Large intestine (tissue), 3 donors: ENCODE results near the gene CHFR. TPM values are rescaled to one million over a fixed set of nuclear protein-coding genes. Genes with fewer than 3 reads are reported as not detected.
"Not testable (repeated sequence)": the region's sequence is repeated elsewhere in the genome, so short reads cannot be mapped to it uniquely, and the experiment has no call there.

ENCODE experiments used
- DNase-seq, 2 donors: peaks; one replicate each; pipeline versions ENCODE4 v3.0.0 to v3.0.0-alpha.2; 2013
- H3K27ac ChIP-seq: one replicate; pipeline ENCODE4 v1.5.1; 2013; ENCODE audit warnings: low read length
- H3K27me3 ChIP-seq: 2 replicates; pipeline ENCODE4 v1.6.1; 2013; ENCODE audit warnings: low read length; ENCODE audit not compliant: control insufficient read depth, insufficient read depth
- H3K36me3 ChIP-seq: 2 replicates; pipeline ENCODE4 v1.6.1; 2013; ENCODE audit warnings: low read length; ENCODE audit not compliant: control insufficient read depth, insufficient read depth
- H3K4me1 ChIP-seq: one replicate; pipeline ENCODE4 v1.6.1; 2013; ENCODE audit warnings: low read length; ENCODE audit not compliant: control insufficient read depth, insufficient read depth
- H3K4me3 ChIP-seq: one replicate; pipeline ENCODE4 v1.5.1; 2013; ENCODE audit warnings: low read length
- H3K9me3 ChIP-seq: one replicate; pipeline ENCODE4 v1.6.1; 2013; ENCODE audit warnings: mild to moderate bottlenecking, low read depth, low read length, moderate library complexity; ENCODE audit not compliant: control insufficient read depth
- WGBS: methylation state at CpG from one replicate; pipeline ENCODE4 v1.1.5; 2013; ENCODE audit warnings: low lambda C conversion rate; ENCODE audit not compliant: insufficient coverage; 5-methylcytosine and 5-hydroxymethylcytosine counted together
- polyA plus RNA-seq: library from polyadenylated mRNA; unstranded; fragments of 120-200 nt; gene quantifications from one replicate; pipeline ENCODE4 v1.2.1, GENCODE V29; 2013

Gene CHFR
- polyA plus RNA-seq, 1 donor = 31.9 TPM

DNA sequence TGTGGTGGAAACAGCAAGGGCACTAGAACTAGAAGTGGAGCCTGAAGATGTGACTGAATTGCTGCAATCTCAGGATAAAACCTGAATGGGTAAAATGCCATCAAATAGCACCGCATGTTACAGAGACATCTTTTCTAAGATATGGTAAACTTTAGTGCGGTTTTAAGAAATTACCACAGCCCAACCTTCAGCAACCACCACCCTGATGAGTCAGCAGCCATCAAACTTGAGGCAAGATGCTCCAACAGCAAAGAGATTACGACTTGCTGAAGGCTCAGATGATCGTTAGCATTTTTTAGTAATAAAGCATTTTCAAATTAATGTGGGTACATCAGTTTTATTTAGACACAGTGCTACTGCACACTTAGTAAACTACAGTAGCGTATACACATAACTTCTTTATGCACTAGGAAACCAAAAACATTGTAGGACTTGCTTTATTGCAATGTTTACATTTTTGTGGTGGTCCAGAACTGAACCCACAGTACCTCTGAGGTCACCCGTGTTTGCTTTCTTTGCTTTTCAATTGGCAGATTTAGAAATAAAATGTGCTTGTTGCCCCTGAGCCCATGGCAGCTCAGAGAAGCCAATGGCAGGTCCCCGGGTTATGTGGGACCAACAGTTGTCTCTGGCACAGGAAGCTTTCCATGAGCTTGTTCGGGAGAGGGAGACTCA, 74.6 kb downstream of the CHFR start:
- no peak overlapping the region for H3K4me3 ChIP-seq
- no peak overlapping the region for H3K27ac ChIP-seq
- DNase-seq = no peak
- no peaks in the 10 kb centered on the region for H3K4me1 ChIP-seq
- no CpG with 5 or more reads among the region's 8 CpGs for WGBS
- H3K9me3 ChIP-seq = no peaks in the 10 kb centered on the region
- no peaks in the 10 kb centered on the region for H3K27me3 ChIP-seq
- H3K36me3 ChIP-seq = peaks cover 68% of the 10 kb centered on the region

- not testable (repeated sequence) for H3K9me3 ChIP-seq, H3K27me3 ChIP-seq, DNase-seq, H3K4me3 ChIP-seq, H3K27ac ChIP-seq, H3K4me1 ChIP-seq
- no CpG with 5 or more reads among the region's 13 CpGs for WGBS
- H3K36me3 ChIP-seq = peaks cover 70% of the 10 kb centered on the region
Observed at GRCh38 chr12:132809391-132809790, 78.0 kb downstream of the CHFR start.

DNA sequence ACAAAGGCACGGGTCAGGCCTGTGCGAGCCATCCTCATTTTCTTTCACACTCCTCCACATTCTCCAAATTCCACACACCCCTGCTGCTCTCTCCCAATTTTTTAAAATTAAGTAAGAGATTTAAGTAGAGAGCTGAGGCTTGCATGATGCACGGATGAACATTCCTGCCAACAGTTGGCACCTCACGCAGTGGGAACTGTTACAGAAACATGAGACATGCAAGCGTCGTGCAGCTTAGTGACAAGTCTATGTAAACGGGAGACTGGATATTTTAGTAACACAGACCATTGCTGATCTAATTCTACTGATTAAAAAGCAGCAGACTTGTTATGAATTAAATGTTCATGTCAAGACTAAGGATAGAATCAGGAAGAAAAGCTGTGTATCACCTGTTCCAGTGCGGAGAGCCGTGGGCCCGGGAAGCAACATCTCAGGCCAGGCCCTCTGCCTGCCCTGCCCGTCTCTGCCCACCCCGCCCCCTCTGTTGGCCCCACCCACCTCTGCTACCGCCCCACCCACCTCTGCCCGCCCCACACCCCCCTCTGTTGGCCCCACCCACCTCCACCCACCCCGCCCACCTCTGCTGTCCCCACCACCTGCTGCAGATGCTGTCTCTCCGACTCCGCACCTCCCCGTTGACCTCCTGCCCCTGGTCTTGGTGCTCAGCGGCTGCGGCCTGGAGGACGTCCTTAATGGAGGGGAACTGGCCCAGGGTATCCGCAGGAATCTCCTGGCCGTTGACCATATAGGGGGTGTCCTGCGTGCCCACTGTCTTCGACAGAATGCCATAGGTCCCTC, 79.9 kb downstream of the CHFR start:
- H3K27me3 ChIP-seq = no peaks in the 10 kb centered on the region
- no peak for DNase-seq
- H3K27ac ChIP-seq = no peak overlapping the region
- H3K36me3 ChIP-seq = peaks cover 72% of the 10 kb centered on the region
- no peaks in the 10 kb centered on the region for H3K4me1 ChIP-seq
- H3K9me3 ChIP-seq = peaks cover 4% of the 10 kb centered on the region
- no peak overlapping the region for H3K4me3 ChIP-seq
- WGBS = no CpG with 5 or more reads among the region's 25 CpGs

DNA sequence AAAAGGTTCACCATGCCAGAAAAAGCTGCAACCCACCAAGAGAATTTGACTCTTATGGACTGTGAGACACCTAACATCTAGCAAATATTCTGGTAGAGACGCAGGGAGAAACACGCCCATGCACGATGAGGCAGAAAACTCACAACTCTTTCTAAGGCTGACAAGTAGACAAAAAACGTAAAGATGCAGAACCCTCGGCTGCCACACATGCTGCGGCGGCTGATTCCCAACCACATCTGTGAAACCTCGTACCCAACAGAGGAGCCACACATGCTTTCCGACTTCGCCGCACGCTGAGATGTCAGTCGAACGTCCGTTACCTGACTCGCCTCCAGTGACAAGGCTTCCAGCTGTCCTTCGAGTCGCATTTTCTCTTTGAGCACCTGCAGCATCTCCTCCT, 80.5 kb downstream of the CHFR start:
- Histone ChIP-seq H3K4me1 (no peaks in the 10 kb centered on the region), H3K27ac (no peak overlapping the region), H3K36me3 (peaks cover 74% of the 10 kb centered on the region), H3K9me3 (peaks cover 4% of the 10 kb centered on the region), H3K27me3 (no peaks in the 10 kb centered on the region), H3K4me3 (no peak overlapping the region)
- DNase-seq = no peak
- 100% methylated on average over 9 of the region's 18 CpGs for WGBS

- Histone ChIP-seq H3K4me3 (no peak overlapping the region), H3K4me1 (no peaks in the 10 kb centered on the region), H3K36me3 (peaks cover 80% of the 10 kb centered on the region), H3K9me3 (peaks cover 4% of the 10 kb centered on the region), H3K27me3 (no peaks in the 10 kb centered on the region), H3K27ac (no peak overlapping the region)
- no CpG with 5 or more reads among the region's 16 CpGs for WGBS
- peak in 1 of 2 donors; percentile 44 for DNase-seq
Observed at GRCh38 chr12:132804426-132804861, 83.0 kb downstream of the CHFR start.

DNA sequence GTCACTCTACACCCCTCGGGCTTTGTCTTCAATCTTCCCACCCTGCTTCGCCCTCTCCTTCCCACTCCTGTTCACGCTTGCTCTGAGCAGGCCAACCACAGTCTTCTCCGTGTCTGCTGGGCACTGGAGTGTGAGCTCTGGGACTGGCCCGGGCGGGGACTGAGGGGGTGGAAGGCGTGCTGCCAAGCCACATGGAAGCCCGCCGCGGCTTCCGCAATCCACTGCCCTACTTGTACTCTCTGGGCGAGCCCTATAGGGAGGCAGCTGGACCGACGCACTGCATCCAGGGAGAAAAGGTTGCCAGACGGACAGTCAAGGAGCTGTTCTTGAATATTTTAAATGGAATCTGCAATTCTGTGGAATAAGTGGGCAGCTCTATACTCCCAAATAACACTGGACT, 83.5 kb downstream of the CHFR start:
- H3K9me3 ChIP-seq = peaks cover 4% of the 10 kb centered on the region
- no CpG with 5 or more reads among the region's 15 CpGs for WGBS
- no peak overlapping the region for H3K4me3 ChIP-seq
- no peaks in the 10 kb centered on the region for H3K4me1 ChIP-seq
- H3K27me3 ChIP-seq = no peaks in the 10 kb centered on the region
- no peak overlapping the region for H3K27ac ChIP-seq
- peaks cover 85% of the 10 kb centered on the region for H3K36me3 ChIP-seq
- DNase-seq = no peak

DNA sequence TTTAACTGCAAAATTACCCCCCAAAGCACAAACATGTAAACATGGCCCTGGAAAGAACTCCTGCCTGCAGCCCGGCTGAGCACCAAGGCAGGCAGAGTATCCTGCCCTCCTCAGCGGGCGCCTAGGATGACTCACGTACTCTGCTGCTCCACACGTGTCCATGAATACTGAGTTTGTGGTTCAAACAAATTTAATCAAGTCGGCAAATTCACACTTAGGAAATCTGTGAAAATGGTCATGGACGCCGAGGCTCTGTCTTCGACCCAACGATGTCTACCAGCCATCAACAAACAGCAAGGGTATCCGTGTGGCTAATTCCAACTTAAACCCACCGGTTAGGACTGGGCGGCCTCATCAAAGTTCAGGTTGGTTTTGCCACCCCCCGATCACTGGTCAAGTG, 84.3 kb downstream of the CHFR start:
- H3K36me3 ChIP-seq = peaks cover 86% of the 10 kb centered on the region

DNA sequence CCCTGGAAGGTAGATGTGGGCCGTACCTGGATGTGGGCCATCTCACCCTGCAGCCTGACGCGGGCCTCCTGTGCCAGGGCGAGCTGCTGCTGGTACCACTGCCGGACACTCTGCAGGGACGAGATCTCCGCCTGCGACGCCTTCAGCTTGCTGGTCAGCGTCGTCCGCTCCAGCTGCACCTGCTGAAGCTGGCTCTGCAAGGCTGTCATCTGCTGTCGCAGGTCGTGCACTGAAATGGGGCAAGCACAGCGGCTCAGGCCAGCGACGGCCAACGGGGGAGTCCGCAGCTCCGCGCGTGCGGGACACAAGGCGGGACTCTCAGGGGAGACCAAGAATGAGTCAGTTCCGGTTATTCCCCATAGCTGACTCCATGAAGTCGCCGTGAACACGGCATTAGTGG, 85.7 kb downstream of the CHFR start:
- WGBS = no CpG with 5 or more reads among the region's 28 CpGs
- peaks cover 86% of the 10 kb centered on the region for H3K36me3 ChIP-seq
- no peaks in the 10 kb centered on the region for H3K4me1 ChIP-seq
- DNase-seq = no peak
- no peaks in the 10 kb centered on the region for H3K27me3 ChIP-seq
- no peak overlapping the region for H3K4me3 ChIP-seq
- H3K27ac ChIP-seq = no peak overlapping the region
- H3K9me3 ChIP-seq = peaks cover 4% of the 10 kb centered on the region

More for the DNA sequence above, 84.3 kb downstream of the CHFR start:
- H3K27ac ChIP-seq = no peak overlapping the region
- no peaks in the 10 kb centered on the region for H3K4me1 ChIP-seq
- peaks cover 4% of the 10 kb centered on the region for H3K9me3 ChIP-seq
- H3K27me3 ChIP-seq = no peaks in the 10 kb centered on the region
- DNase-seq = no peak
- 94% methylated on average over 3 of the region's 14 CpGs for WGBS
- no peak overlapping the region for H3K4me3 ChIP-seq

DNA sequence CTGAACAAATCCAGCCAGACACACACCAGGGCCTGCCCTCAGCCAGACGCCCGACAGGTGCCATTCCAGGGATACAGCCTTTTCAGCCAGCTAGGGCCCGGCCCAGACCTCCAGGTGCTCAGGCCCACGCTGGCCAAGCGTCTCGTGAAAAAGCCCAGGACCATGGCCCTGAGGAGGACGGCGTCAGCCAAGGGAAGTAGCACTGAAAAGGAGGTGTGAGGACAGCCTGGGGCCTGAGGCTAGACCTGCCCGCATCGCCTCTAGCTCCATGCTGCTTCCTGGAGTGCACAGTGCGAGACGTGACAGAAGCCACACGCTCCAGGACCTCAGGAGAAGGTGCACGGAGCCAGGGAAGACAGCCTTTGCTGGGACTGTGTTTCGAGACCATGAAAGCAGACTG, 88.6 kb downstream of the CHFR start:
- no CpG with 5 or more reads among the region's 15 CpGs for WGBS
- DNase-seq = no peak

DNA sequence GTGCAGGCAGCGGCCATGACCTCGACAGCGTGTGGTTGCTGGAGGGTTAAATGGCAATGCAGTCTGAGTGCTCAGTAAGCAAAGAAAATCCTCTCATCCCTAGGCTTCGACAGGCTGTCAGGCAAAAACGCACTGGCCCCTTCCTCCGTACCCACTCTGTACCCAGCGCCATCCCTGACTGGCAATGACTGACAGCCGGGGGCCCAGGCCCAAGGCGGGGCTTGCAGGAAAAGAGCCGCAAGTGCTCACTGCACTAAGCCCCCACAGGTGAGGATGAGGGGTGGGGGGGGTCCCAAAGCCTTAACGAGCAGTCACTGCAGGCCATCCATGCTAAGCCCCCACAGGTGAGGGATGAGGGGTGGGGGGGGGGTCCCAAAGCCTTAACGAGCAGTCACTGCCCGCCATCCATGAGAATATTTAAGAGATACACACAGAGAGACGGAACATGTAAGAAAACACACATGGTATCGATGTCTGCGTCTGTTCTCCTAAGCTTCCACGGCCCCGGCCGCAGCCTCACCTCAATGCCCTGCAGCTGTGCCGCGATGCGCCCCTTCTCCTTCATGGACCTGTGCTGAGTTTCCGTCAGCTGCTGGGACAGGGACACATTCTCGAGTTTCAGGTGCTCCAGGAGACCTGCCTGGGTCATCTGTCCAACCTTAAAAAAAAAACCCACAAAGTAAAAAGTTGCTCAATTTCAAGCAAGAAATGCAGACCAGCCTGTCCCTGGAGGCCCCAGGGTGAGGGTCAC, 89.4 kb downstream of the CHFR start:
- no CpG with 5 or more reads among the region's 24 CpGs for WGBS
- DNase-seq = no peak
- peaks cover 79% of the 10 kb centered on the region for H3K36me3 ChIP-seq

More for the DNA sequence above, 88.6 kb downstream of the CHFR start:
- no peaks in the 10 kb centered on the region for H3K27me3 ChIP-seq
- no peak overlapping the region for H3K27ac ChIP-seq
- H3K4me3 ChIP-seq = no peak overlapping the region
- no peaks in the 10 kb centered on the region for H3K4me1 ChIP-seq
- no peaks in the 10 kb centered on the region for H3K9me3 ChIP-seq
- peaks cover 84% of the 10 kb centered on the region for H3K36me3 ChIP-seq

More for the DNA sequence above, 89.4 kb downstream of the CHFR start:
- H3K4me1 ChIP-seq = no peaks in the 10 kb centered on the region
- no peak overlapping the region for H3K4me3 ChIP-seq
- peaks cover under 1% of the 10 kb centered on the region for H3K9me3 ChIP-seq
- no peaks in the 10 kb centered on the region for H3K27me3 ChIP-seq
- H3K27ac ChIP-seq = no peak overlapping the region
